Colonic mucosa (tissue), 4 donors: Measurements from ENCODE around the gene YAP1. TPM values are rescaled to one million over a fixed set of nuclear protein-coding genes. Genes with fewer than 3 reads are reported as not detected.
A peak's percentile ranks its signal among the peaks of the same experiment; 100 is the strongest.

Source experiments
- DNase-seq: peaks from one replicate; pipeline ENCODE4 v3.0.0-alpha.2; 2020
- H3K27ac ChIP-seq: fragments of 200-600 bp; one replicate; pipeline ENCODE4 v1.8.0; 2021
- H3K27me3 ChIP-seq: fragments of 200-600 bp; one replicate; pipeline ENCODE4 v1.8.0; 2021
- H3K36me3 ChIP-seq: fragments of 200-600 bp; one replicate; pipeline ENCODE4 v1.8.0; 2021
- H3K4me1 ChIP-seq: fragments of 200-600 bp; one replicate; pipeline ENCODE4 v1.8.0; 2021; ENCODE audit warnings: mild to moderate bottlenecking
- H3K4me3 ChIP-seq: fragments of 200-600 bp; one replicate; pipeline ENCODE4 v1.8.0; 2021
- H3K9ac ChIP-seq, 2 donors: one replicate each; pipeline ENCODE4 v1.7.0; 2013; ENCODE audit warnings: control low read depth in 2 of 2, low read depth in 2 of 2, low read length in 2 of 2
- H3K9me3 ChIP-seq: fragments of 200-600 bp; one replicate; pipeline ENCODE4 v1.8.0; 2021
- CTCF ChIP-seq: fragments of 200-600 bp; IDR thresholded peaks from one replicate; pipeline ENCODE4 v1.8.0; 2022; ENCODE audit warnings: antibody characterized with exemption, mild to moderate bottlenecking
- intact Hi-C: fragments of 100-400 bp; cut with DNase I; formaldehyde crosslinking; loops from one replicate; pipeline ENCODE4 v1.14.1; 2022
- total RNA-seq, 2 donors: library from RNA; stranded (reverse); fragmentation: NEBNext Ultra II Directional in 1 of 2; extraction: Animal tissue kit (Norgen Biotek cat#: 25700) in 1 of 2; gene quantifications; one replicate each; pipeline ENCODE4 v1.2.1, GENCODE V29; 2021
- donor health status: healthy.
- donor health status: DM: no; HTN: no; CAD: no.
- donor health status: DM: no; HTN: no; CAD: no.

YAP1 gene
- 10 to 100 TPM; 43.9 to 71.7 TPM for total RNA-seq

DNA sequence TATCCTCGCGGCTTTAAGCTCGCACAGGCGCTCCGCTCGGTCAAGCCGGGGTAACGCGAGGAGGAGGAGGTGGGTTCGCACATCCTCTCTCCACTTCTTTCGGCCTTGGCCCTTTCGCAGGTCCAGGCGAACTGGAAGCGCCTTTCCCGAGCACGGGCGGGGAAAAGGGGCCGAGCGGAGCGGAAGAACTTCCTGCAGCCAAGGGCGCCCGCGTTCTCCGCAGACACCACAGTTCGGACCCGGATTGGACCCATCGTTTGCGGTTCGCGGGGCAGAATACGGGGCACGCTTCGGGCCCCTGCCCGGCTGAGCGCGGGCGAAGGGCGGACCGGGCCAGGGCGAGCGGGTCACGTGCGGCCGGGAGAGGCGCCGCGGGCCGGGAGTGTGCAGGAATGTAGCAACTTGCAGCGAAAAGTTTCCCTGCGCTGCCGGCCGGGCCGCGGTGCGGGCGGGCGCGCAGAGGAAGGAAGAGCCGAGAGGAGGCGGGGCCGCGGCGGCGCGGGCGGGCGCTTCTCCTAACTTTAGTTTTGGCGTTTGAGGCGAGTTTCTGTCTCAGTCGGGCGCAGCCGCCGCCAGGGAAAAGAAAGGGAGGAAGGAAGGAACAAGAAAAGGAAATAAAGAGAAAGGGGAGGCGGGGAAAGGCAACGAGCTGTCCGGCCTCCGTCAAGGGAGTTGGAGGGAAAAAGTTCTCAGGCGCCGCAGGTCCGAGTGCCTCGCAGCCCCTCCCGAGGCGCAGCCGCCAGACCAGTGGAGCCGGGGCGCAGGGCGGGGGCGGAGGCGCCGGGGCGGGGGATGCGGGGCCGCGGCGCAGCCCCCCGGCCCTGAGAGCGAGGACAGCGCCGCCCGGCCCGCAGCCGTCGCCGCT, at the start of gene YAP1:
TSS of gene YAP1 (plus strand) at position 552 of the 865 bp plus-strand sequence. CDS start 402 bp downstream, outside the sequence.
- intact Hi-C loops: no loop called here
- Histone ChIP-seq H3K9ac (peak within 1 kb of the TSS; percentile 87 to 91), H3K27ac (peak within 1 kb of the TSS; percentile 96), H3K4me1 (no peaks in the 10 kb centered on the region), H3K27me3 (no peaks in the 10 kb centered on the region), H3K36me3 (no peaks in the 10 kb centered on the region), H3K4me3 (peak within 1 kb of the TSS; percentile 78), H3K9me3 (no peaks in the 10 kb centered on the region)
- TF ChIP-seq CTCF: no peak
- peak; percentile 87 for DNase-seq

- Histone ChIP-seq H3K36me3 (no peaks in the 10 kb centered on the region), H3K9me3 (no peaks in the 10 kb centered on the region), H3K27me3 (no peaks in the 10 kb centered on the region), H3K4me3 (no peak overlapping the region), H3K4me1 (no peaks in the 10 kb centered on the region), H3K9ac (no peak overlapping the region), H3K27ac (no peak overlapping the region)
- no peak for DNase-seq
- intact Hi-C loops: no loop called here
- TF ChIP-seq CTCF: no peak
Measured at GRCh38 chr11:102061276-102061675, 49.0 kb upstream of the YAP1 start.

- H3K4me1 ChIP-seq: no peaks in the 10 kb centered on the region
- DNase-seq: no peak
- intact Hi-C loops: no loop called here
Measured at GRCh38 chr11:102062106-102062505, 48.1 kb upstream of the YAP1 start.

DNA sequence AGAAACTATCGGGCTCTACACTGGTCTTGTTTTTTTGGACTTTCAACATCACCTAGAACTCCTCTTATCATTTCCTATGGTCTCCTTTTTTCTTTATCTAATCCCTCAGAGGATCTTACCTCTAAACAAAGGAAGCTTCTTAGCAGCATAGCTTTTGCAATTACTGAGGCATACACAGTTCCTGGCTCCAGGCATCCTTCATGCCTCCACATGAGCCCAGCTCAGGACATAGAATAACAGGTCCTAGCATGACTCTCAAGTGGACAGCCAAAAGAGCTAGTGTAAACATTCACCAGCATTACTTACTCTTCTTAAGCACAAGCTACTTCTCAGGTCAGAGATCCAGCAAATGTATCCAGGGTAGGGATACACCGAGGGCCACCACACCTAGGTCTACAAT, 45.9 kb upstream of the YAP1 start:
- no peaks in the 10 kb centered on the region for H3K4me1 ChIP-seq
- no peak for TF ChIP-seq CTCF
- no peak overlapping the region for H3K4me3 ChIP-seq
- intact Hi-C loops: no loop called here
- no peak overlapping the region for H3K27ac ChIP-seq
- H3K9me3 ChIP-seq: no peaks in the 10 kb centered on the region
- no peaks in the 10 kb centered on the region for H3K27me3 ChIP-seq
- DNase-seq: no peak
- H3K36me3 ChIP-seq: no peaks in the 10 kb centered on the region
- H3K9ac ChIP-seq: no peak overlapping the region

More at GRCh38 chr11:102062106-102062505, 48.1 kb upstream of the YAP1 start:
- Histone ChIP-seq H3K9me3 (no peaks in the 10 kb centered on the region), H3K27ac (no peak overlapping the region), H3K36me3 (no peaks in the 10 kb centered on the region), H3K27me3 (no peaks in the 10 kb centered on the region), H3K4me3 (no peak overlapping the region), H3K9ac (no peak overlapping the region)
- TF ChIP-seq CTCF: no peak

DNA sequence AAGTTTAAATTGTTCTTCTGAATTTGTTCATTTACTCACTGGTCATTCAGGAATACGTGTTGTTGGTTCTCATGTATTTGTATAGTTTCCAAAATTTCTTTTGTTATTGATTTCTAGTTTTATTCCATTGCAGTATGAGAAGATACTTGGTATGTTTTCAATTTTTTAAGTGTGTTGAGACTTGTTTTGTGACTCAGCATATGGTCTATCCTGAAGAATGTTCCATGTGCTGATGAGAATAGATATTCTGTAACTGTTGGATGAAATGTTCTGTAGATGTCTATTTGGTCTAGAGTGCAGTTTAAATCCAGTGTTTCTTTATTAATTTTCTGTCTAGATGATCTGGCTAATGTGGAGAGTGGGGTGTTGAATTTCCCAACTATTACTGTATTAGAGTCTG, 39.5 kb upstream of the YAP1 start:
- Histone ChIP-seq H3K4me3 (no peak overlapping the region), H3K9ac (no peak overlapping the region), H3K27me3 (no peaks in the 10 kb centered on the region), H3K4me1 (no peaks in the 10 kb centered on the region), H3K27ac (no peak overlapping the region), H3K9me3 (no peaks in the 10 kb centered on the region), H3K36me3 (no peaks in the 10 kb centered on the region)
- no peak for TF ChIP-seq CTCF
- DNase-seq: no peak
- intact Hi-C loops: no loop called here
